ENCODE data around the gene PLPP6.
A peak's percentile ranks its signal among the peaks of the same experiment; 100 is the strongest.
"Not testable (repeated sequence)": the region's sequence is repeated elsewhere in the genome, so short reads cannot be mapped to it uniquely, and the experiment has no call there.

Gene PLPP6

DNA sequence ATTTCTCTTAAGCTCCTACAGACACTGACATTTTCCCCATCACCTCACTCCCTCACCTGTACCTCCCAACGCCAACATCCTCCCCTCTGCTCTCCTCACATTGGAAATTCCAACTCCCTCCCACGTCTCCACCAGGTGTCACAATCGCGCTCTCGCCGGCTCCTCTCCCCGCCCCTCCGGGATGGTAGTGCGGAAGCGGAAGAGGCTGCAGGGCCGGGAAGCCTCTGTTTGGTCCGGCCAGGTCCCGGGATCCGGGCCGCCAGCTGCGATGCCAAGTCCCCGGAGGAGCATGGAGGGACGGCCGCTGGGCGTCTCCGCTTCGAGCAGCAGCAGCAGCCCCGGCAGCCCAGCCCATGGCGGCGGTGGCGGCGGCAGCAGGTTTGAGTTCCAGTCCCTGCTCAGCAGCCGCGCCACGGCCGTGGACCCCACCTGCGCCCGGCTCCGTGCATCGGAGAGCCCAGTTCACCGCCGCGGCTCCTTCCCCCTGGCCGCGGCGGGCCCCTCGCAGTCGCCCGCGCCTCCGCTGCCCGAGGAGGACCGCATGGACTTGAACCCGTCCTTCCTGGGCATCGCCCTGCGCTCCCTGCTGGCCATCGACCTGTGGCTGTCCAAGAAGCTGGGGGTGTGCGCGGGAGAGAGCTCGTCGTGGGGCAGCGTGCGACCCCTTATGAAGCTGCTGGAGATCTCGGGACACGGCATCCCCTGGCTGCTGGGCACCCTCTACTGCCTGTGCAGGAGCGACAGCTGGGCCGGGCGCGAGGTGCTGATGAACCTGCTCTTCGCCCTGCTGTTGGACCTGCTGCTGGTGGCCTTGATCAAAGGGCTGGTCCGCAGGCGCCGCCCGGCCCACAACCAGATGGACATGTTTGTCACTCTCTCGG lies at the start of gene PLPP6:
PLPP6 (plus strand) TSS at position 187 of the 881 bp plus-strand sequence; CDS start at position 269, 82 bp downstream.
- DNase-seq (ENCODE audit: low read depth): peak; percentile 56

DNA sequence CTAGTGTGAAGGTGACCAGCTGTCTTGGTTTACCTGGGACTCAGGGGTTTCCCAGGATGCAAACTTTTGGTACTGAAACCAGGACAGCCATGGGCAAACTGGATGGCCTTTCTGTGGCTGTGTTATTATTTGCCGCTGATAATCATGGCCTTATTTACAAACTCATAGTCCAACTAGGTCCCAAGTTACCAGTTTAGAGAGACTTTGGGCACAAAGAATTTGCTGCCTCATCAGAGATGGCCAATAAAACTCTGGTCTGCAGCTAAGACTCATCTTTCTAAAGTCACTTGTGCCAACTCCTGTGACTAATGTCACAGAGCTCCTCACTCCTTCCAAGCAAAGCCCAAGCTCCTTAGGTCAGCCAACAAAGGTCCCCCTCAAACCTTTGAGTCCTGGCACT lies 47.5 kb upstream of the PLPP6 start:
- no peak for DNase-seq (ENCODE audit: low read depth)

- DNase-seq (ENCODE audit: low read depth): no peak
Measured at GRCh38 chr9:4615251-4615650, 46.8 kb upstream of the PLPP6 start.

DNA sequence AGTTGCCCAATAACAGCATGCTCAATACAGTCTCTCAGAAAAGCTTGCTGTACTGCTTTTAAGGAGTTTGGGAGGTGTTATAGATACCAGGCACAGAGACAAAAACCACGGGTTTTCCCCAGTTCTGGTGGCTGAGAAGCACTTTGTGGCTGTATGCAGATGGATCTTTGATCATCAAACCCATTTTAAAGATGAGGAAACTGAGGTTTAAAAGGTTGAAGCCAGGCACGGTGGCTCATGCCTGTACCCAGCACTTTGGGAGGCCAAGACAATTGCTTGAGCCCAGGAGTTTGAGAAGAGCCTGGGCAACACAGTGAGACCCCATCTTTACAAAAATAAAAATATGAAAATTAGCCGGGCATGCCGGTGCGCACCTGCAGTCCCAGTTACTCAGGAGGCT lies 46.3 kb upstream of the PLPP6 start:
- DNase-seq (ENCODE audit: low read depth): no peak

GRCh38 chr9:4617752-4618151 lies 44.3 kb upstream of the PLPP6 start:
- no peak for DNase-seq (ENCODE audit: low read depth)

DNA sequence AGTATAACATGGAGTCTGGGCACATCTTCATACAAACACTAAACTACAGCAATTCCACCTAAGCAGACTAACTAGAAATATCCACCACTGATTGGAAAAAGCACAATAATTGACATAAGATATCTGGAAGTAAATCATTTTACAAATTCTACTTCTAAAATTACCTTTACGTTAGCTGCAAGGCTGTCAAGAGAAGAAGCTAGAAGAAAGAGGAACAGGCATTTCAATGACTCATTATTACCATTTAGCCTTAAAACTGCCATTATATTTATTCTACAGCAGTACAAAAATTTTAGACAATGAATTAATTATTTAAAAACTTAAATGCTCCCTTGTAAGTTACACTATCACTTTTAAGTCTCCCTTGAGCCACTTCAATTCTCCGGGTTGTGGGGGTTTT lies 43.4 kb upstream of the PLPP6 start:
- no peak for DNase-seq (ENCODE audit: low read depth)

GRCh38 chr9:4620057-4620765 lies 41.9 kb upstream of the PLPP6 start:
- DNase-seq (ENCODE audit: low read depth): no peak

DNA sequence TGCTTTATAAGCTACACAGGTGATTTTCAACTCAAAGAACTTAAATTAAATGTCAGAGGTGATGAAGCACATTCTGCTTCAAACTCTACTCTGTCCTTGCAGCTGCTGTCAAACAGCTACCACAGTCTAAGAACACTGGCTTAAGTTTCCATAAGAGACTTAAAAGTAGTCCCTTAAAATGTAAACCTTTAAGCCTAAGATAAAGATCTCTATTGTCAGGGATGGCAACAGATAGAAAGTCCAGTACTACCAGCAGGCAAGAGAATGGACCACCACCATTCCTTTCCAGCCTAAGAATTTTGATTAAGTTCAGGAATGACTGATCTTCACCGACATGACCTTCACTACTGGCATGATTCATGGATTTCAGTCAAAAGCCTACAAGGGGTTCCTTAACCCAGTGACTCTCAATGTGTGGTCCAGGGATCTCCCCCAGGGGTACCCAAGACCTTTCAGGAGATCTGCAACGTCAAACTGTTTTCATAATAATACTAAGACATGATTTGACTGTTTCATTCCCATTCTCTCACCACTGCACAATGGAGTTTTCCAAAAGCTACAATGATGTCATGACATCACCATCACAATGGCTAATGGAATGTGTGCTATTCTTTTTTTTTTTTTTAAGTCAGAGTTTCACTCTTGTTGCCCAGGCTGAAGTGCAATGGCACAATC lies 41.1 kb upstream of the PLPP6 start:
- DNase-seq (ENCODE audit: low read depth): no peak

GRCh38 chr9:4622016-4622415 lies 40.1 kb upstream of the PLPP6 start:
- no peak for DNase-seq (ENCODE audit: low read depth)

DNA sequence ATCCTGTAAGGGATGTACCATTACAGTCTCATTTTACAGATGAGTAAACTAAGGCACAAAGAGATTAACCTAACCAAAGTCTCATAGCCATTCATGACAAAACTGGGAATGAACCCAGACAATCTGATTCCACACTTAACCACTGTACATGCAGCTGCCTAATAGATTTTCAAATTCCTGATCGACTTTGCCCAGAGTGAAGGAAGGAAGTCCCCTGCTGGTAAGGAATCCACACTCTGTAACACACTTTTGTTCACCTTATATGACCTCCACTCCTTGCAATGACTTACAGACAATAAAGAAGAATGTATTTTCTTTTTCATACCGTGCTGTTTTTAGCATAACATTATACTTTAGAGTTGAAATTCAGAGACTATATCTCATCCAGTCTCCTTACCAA lies 31.3 kb upstream of the PLPP6 start:
- DNase-seq (ENCODE audit: low read depth): no peak

DNA sequence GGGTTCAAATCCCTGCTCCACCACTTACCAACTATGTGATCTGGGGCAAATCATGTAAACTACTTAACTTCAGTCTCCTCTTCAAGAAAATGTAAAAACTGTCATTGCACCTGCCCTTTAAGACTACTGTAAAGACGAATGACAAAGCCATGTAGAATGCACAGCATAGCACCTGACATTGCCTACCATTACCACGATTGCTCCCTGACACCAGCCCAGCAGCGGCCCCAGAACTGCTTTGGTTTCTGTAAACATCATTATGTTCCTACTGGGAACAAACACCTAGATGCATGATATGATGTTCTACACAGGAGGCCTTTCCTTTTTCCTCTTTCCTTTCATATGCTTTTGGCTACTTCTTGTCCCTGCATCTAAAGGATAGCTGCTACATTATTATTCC lies 23.1 kb upstream of the PLPP6 start:
- no peak for DNase-seq (ENCODE audit: low read depth)

- no peak for DNase-seq (ENCODE audit: low read depth)
Measured at GRCh38 chr9:4639420-4639819, 22.7 kb upstream of the PLPP6 start.

DNA sequence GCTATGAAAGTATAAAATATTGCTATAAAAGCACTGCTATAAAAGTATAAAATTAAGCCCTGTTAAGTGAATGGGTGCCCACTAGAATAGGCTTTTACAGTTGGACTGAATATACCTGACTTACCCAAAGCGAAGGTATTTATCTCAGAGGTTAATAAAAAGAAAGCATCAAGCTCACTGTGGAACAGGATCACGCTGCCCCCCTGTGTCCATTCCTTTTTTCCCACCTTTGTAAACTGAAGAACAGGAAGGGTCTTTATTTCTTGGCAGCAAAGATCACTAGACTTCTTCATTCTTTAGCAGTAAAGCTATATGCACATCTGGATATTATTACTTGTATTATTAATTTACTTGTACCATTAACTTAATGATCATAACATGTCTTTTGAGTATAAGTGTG lies 22.1 kb upstream of the PLPP6 start:
- DNase-seq (ENCODE audit: low read depth): no peak

DNA sequence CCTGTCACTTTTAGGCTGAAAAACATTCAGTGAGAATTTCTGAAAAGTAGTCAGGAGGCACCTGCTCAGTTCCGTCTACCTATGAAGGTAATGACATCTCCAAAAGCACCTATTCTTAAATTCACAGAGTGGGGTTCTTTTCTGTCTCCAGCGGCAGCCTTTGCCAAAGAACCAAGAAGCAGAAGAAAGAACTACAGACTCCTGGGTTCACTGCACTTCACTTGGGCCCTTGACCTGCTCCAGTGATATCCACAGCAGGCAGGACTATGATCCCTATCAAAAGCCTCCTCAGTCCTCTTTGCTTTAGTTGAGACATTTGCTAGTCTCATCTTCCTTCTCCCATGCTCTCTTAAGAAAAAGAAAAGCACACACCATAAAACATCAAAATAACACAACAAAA lies 19.7 kb upstream of the PLPP6 start:
- DNase-seq (ENCODE audit: low read depth): no peak

GRCh38 chr9:4654084-4654483 lies 8.0 kb upstream of the PLPP6 start:
- no peak for DNase-seq (ENCODE audit: low read depth)

GRCh38 chr9:4654538-4654937 lies 7.6 kb upstream of the PLPP6 start:
- DNase-seq (ENCODE audit: low read depth): no peak

DNA sequence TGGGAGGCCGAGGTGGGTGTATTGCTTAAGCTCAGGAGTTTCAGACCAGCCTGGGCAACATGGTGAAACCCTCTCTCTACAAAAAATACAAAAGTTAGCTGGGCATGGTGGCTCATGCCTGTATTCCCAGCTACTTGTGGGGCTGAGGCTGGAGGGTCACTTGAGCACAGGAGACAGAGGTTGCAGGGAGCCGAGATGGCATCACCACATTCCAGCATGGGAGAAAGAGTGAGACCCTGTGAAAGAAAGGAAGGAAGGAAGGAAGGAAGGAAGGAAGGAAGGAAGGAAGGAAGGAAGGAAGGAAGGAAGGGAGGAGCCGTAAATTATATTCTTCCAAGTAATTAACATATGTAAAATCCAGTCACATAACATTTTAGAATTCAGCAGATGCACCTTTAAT lies 5.9 kb upstream of the PLPP6 start:
- not testable (repeated sequence) for DNase-seq (ENCODE audit: low read depth)

GRCh38 chr9:4656621-4657020 lies 5.5 kb upstream of the PLPP6 start:
- DNase-seq (ENCODE audit: low read depth): no peak

DNA sequence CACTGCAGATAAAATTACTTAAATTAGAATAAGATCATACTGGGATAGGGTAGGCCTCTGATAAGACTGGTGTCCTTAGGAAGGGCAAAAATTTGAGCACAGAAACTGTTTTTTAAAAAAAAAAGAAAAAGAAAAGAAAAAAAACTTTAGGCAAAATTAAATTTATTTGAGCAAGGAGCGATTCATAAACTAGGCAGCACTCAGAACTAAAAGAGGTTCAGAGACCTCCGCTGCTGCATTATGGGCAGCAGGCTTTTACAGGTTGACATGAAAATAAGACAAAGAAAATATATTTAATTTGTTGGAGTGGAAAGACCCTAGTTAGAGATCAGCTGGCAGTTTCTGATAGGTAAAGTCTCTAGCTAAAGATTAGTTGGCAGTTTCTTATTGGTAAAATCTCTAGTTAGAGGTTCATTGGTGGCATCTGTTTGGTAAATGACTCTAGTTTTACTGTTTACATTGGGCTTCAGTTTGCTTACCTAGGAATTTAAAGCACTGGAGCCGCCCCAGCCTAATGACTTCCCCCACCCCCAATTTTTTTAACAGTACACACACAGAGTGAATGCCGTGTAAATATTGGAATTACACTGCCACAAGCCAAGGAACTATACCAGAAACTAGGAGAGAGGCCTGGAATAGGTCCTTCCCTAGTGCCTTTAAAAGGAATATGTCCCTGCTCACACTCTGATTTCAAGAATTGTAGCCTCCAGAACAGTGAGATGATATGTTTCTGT lies 4.5 kb upstream of the PLPP6 start:
- no peak for DNase-seq (ENCODE audit: low read depth)

- not testable (repeated sequence) for DNase-seq (ENCODE audit: low read depth)
Measured at GRCh38 chr9:4660665-4661064, 1.4 kb upstream of the PLPP6 start.

DNA sequence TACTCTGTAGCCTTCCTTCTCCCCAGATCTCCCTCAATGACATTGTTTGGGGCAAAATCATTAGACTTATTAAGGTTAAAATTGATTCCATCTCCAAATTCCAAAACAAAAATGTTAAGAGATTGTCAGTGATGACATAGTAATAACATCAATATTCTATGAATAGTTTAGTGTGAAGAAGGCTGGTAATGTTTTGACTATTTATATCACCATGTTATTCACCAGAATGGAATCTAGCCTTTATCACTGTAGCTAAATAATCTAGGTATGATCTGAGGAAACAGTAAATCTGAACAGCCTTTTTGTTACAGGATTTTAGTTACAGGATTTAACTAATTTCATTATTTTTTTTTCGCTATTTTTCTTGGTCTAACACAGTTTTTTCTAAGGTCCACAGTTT lies 929 bp upstream of the PLPP6 start:
- DNase-seq (ENCODE audit: low read depth): no peak

DNA sequence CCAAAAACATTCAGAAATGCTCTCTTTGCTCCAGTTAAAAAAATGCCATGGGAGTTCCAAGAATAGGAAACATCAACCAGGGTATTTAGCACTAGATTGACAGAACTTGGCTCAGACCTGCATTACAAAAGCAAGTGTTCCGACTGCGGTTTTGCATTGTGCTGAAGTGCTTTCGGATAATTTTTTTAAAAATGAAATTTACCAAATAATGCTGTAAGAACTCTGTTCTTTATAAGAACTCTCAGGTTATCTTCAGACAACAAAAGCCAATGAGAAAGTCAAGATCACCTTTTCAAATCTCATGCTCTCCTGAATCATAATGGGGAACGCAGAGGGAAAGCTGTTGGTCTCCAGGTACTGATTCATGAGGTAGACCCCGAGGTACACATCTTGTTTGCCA lies 483 bp upstream of the PLPP6 start:
- DNase-seq (ENCODE audit: low read depth): no peak

Data from stimulated activated CD8-positive, alpha-beta memory T cell treated with anti-CD3 and anti-CD28 coated beads, Interleukin-4, amount 100 ng/mL, for 24 hours (primary cell).